Stimulated activated CD8-positive, alpha-beta memory T cell treated with anti-CD3 and anti-CD28 coated beads, Interleukin-4, amount 100 ng/mL, for 1 hour (primary cell): ENCODE measurements around the gene PRR36.

ENCODE experiments used
- DNase-seq, 2 donors: peaks; one replicate each; pipeline ENCODE4 v3.0.0-alpha.2; 2020; ENCODE audit warnings: low read depth in 2 of 2, low spot score in 1 of 2

Gene PRR36

GRCh38 chr19:7913652-7914051 lies 39.5 kb upstream of the PRR36 start:
- DNase-seq, result no peak

DNA sequence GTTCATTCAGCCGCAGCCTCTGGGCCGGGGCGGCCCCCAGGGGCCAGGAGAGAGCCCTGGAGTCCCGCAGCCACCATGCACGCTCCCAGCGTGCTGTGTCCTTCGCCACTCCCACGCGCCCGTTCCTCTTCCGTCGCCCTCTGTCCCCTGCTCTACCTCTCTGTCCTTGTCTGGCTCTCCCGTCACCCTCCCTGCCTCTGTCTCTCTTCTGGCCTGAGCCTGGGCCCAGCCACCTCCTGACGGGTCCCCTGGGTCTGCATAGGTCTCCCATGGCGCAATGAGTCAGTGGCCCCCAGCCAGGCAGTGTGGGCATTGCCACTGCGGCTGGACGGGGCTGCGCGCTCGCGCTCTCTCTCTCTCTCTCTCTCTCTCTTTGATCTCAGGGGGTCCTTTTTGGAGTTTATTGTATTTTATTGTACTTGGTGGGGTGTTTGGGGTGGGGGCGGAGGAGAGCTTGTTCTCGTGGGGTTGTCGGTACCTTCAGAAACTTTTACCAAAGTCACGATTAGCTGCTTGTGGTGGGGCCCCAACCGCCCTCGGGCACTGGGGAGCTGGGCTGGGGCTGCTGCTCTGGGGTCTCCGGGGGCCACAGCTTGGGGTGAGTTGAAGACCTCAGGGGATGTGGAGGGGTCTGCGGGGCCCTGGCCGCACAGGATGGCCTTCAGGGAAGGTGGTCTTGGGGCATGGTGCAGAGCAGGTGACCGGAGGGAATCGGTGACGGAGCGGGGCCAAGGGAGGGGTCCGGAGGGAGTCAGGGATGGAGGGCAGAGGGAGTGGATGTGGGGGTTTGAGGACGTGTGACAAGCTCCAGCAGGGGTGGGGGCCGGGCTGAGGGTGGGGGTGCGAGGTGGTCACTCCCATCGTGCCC lies 38.7 kb upstream of the PRR36 start:
- DNase-seq, result no peak

DNA sequence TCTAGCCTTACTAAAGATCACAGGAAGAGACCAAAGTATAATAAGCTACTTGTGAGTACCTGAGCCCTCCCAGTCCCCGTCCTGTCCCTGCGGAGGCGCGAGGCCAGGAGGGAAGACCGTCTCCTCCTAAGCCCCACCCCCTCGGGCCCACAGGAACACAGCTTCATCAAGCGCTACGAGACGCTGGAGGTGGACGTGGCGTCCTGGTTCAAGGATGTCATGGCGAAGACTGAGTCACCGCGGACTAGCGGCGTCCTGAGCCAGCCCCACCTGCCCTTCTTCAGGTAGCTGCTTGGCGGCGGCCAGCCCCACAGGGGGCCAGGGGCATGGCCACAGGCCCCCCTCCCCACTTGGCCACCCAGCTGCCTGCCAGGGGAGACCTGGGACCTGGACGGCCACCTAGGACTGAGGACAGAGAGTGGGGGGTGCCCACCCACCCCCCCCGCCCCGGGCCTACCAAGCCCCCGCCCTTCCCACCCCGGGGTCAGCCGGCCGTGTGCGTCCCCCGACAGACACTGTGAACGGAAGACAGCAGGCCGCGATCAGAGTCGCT lies 38.0 kb upstream of the PRR36 start:
- DNase-seq, result no peak

DNA sequence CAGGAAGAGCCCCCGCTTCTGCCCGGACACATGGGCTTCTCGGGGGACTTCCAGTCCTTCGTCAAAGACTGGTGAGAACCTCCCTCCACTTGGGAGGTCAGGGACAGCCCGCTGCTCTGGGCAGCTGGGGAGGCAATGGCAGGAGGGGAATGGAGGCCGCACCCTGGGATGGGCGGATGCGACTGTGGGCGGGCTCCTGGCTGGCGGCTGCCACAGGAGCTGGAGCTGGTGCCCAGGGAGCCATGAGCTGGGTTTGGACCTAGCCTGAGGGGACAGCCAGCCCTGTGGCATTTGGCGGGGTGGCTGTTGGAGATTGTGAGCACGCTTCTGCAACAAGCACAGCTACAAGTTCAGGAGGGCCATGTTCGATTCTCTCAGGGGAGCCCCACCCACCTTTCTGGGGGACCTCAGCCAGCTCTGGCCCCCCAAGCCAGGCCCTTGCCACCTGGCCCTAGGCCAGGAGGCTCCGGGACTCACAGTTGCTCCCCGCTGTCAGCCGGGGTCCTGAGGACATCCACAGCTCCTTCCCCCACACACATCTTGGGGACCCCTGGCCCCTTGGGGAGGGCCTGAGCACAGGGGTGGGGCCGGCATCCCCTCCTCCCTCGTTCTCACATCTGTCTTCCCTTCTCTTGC lies 37.4 kb upstream of the PRR36 start:
- no peak for DNase-seq

- no peak for DNase-seq
These were observed 36.4 kb upstream of the PRR36 start for GRCh38 chr19:7910321-7911161.

DNA sequence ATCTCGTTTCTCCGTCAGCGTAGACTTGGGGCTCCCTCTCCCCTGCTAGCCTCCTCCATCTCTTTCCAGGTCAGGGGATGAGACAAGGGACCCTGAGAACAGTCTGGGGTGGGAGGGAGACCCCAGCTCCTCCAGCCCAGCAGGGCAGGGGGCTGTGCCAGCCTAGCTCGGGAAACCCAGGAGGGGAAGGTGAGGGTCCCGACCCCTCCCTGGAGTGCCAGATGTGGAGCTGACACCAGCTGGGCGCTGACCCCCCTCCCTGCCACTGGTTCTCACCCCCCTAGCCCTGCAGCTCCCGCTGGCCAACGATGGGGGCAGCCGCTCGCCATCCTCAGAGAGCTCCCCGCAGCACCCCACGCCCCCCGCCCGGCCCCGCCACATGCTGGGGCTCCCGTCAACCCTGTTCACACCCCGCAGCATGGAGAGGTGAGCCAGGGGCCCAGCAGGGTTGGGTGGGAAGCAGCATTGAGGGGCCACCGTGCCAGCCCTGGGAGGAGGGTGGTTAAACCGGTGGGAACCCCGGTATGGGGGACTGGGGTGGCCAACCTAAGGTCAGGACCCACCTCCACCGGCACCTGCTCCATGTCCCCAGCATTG lies 35.4 kb upstream of the PRR36 start:
- no peak for DNase-seq

GRCh38 chr19:7908742-7909461 lies 34.7 kb upstream of the PRR36 start:
- no peak for DNase-seq

DNA sequence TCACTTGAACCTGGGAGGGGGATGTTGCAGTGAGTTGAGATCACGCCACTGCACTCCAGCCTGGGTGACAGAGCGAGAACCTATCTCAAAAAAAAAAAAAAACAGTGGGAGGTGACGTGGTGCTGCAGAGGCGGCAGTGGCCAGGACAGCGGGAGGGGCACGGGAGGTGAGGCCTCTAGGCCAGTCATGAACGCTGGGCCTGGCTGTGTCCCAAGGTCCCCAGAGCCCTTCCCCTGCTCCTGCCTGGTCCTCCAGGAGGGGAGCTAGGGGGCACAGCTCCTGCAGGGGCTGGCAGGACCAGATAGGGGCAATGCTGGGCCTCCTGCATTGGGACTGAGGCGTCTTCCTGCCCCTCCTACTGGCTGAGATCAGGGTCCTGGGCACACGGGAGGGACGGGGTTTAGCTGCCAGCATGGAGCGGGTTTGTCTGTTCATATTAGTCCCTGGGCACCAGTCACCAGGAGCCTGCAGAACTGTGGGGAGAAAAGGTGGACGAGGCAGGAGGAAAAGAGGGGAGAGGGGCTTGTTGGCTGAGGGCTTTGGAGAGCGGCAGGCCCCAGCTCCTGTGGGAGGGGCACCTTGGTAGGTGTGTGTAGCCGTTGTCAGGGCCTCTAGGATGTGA lies 34.0 kb upstream of the PRR36 start:
- DNase-seq, result no peak

GRCh38 chr19:7907544-7907943 lies 33.4 kb upstream of the PRR36 start:
- no peak for DNase-seq

GRCh38 chr19:7907122-7907521 lies 32.9 kb upstream of the PRR36 start:
- DNase-seq, result no peak

GRCh38 chr19:7905859-7906258 lies 31.7 kb upstream of the PRR36 start:
- no peak for DNase-seq

DNA sequence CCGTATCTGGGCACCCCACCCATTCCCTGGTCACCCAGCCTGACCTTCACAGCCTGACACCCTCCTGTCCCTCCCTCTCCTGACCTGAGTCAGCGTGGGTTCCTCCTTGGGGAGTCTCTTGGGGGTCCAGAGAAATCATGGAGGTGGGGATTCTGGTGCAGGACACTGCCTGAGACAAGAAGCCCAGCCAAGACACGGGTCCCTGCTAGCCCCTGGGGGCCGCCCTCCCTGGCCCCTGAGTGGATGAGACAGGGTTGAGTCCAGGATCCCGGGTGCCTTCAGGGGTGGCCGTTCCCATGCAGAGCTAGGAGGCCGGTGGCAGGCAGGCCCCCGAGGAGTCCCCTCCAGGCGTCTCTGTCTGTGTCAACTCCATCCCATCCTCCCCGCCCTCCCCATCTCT lies 31.1 kb upstream of the PRR36 start:
- no peak for DNase-seq

GRCh38 chr19:7904074-7905020 lies 30.2 kb upstream of the PRR36 start:
- peak in 1 of 2 donors; percentile 37 for DNase-seq

- peak; percentile 100 for DNase-seq
These were observed 29.3 kb upstream of the PRR36 start, which contains the start of gene MAP2K7 for GRCh38 chr19:7903244-7904073. MAP2K7 (plus strand) TSS chr19:7903877; CDS start chr19:7903945, 68 bp downstream.

GRCh38 chr19:7902796-7903243 lies 28.6 kb upstream of the PRR36 start:
- no peak for DNase-seq

- no peak for DNase-seq
These were observed 27.1 kb upstream of the PRR36 start for GRCh38 chr19:7901337-7901736.

- DNase-seq, result no peak
These were observed 26.7 kb upstream of the PRR36 start for GRCh38 chr19:7900931-7901330.

DNA sequence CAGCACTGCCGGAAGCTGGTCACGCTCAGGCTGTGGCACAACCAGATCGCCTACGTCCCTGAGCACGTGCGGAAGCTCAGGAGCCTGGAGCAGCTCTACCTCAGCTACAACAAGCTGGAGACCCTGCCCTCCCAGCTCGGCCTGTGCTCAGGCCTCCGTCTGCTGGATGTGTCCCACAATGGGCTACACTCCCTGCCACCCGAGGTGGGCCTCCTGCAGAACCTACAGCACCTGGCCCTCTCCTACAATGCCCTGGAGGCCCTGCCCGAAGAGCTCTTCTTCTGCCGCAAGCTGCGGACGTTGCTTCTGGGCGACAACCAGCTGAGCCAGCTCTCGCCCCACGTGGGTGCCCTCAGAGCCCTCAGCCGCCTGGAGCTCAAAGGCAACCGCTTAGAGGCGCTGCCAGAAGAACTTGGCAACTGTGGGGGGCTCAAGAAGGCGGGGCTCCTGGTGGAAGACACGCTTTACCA lies 26.2 kb upstream of the PRR36 start:
- no peak for DNase-seq
